22Rv1 (cell line): ENCODE results near the gene ENTHD1.

Source experiments
- ZFX ChIP-seq: fragments of 450-650 bp; IDR thresholded peaks from 2 replicates; pipeline ENCODE4 v1.6.1; 2017; ENCODE audit warnings: antibody characterized with exemption, borderline replicate concordance
- TF ChIP-seq, protein P1 (sequence below): fragments of 450-650 bp; IDR thresholded peaks from 2 replicates; pipeline ENCODE4 v1.5.1; 2017; ENCODE audit warnings: mild to moderate bottlenecking

DNA sequence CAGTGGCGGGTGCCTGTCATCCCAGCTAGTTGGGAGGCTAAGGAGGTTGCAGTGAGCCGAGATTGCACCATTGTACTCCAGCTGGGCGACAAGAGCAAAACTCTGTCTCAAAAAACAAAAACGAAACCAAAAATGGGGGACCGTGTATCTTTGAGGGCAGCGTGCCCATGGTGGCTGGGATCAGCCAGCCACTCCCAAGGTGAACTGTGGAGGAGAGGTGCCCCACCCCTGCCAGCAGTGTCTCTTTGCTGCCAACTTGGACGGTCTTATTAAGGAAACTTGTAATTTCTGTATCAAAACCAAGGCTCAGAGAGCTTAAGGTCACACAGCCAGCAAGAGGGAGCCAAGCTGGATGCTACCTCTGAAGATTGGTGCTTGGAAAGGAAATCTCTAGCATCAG is 175.4 kb downstream of the ENTHD1 start:
- TF ChIP-seq, protein P1, sequence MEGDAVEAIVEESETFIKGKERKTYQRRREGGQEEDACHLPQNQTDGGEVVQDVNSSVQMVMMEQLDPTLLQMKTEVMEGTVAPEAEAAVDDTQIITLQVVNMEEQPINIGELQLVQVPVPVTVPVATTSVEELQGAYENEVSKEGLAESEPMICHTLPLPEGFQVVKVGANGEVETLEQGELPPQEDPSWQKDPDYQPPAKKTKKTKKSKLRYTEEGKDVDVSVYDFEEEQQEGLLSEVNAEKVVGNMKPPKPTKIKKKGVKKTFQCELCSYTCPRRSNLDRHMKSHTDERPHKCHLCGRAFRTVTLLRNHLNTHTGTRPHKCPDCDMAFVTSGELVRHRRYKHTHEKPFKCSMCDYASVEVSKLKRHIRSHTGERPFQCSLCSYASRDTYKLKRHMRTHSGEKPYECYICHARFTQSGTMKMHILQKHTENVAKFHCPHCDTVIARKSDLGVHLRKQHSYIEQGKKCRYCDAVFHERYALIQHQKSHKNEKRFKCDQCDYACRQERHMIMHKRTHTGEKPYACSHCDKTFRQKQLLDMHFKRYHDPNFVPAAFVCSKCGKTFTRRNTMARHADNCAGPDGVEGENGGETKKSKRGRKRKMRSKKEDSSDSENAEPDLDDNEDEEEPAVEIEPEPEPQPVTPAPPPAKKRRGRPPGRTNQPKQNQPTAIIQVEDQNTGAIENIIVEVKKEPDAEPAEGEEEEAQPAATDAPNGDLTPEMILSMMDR = no peak
- no peak for TF ChIP-seq ZFX
